ENCODE results near the gene DEFB129. TPM values are rescaled to one million over a fixed set of nuclear protein-coding genes. Genes with fewer than 3 reads are reported as not detected.
A peak's percentile ranks its signal among the peaks of the same experiment; 100 is the strongest.
"Not testable (repeated sequence)": the region's sequence is repeated elsewhere in the genome, so short reads cannot be mapped to it uniquely, and the experiment has no call there.

The DEFB129 gene
- total RNA-seq, 2 experiments from 2014 or later, result not detected

DNA sequence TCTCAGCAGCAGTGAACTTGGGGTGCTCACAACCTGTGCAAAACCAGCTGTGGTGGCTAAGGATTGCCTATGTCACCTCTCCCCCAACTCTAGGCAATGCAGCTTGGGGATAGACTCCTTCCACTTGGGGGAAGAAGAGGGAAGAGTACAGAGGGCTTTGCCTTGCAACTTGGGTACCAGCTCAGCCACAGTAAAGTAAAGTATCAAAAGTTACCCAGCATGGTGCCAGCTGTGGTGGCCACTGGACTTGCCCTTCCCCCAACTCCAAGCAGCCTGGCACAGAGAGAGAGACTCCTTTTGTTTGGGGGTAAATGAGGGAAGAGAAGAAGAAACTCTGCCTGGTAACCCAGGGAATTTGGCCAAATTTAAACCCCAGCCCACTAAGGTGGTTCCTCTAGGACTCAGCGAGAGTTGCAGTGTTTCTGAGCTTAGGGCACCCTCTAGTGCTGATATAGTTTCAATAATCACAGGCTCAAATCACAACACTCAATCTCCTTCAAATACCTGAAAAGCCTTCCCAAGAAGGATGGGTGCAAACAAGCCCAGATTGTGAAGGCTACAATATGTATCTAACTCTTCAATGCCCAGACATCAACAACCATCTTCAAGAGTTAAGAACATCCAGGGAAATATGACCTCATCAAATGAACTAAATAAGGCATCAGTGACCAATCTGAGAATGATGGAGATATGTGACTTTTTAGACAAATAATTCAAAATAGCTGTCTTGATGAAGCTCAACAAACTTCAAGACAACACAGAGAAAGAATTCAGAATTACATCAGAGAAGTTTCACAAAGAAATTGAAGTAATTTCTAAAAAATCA lies 7.6 kb upstream of the DEFB129 start:
- Mint-ChIP-seq H3K9me3 (no peaks in the 10 kb centered on the region), H3K27ac (no peak overlapping the region), H3K36me3 (no peaks in the 10 kb centered on the region), H3K27me3 (peaks cover 26% of the 10 kb centered on the region), H3K4me1 (ENCODE audit: low read depth) (no peaks in the 10 kb centered on the region), H3K4me3 (no peak overlapping the region)
- ChIA-PET POLR2A (no interaction called here), CTCF (interaction anchor here (1.3 kb wide), 1 partner anchor 112 kb away, joined by 4 read pairs; no protein-coding TSS in a partner anchor)
- intact Hi-C loops (cut with micrococcal nuclease), result no loop called here
- no peak for DNase-seq

DNA sequence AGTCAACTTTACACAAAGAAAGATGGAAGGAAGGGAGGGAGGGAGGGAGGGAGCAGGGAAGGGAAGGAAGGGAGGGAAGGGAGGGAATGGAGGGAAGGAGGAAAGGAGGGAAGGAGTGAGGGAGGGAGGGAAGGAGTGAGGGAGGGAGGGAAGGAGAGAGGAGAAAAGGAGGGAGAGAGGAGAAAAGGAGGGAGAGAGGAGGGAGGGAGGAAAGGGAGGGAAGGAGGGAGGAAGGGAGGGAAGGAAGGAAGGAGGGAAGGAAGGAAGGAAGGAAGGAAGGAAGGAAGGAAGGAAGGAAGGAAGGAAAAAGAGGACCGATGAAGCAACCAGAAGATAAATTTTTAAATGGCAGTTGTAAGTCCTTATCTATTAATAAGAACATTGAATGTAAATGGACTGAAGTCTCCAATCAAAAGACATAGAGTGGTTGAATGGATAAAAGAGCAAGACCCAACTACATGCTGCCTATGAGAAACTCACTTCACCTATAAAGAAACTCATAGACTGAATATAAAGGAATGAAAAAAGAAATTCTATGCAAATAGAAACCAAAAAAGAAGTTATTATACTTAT lies 5.7 kb upstream of the DEFB129 start:
- no peak overlapping the region for H3K4me3 Mint-ChIP-seq
- H3K36me3 Mint-ChIP-seq, result no peaks in the 10 kb centered on the region
- H3K27me3 Mint-ChIP-seq, result peaks cover 23% of the 10 kb centered on the region
- H3K4me1 Mint-ChIP-seq (ENCODE audit: low read depth), result no peaks in the 10 kb centered on the region
- no peak overlapping the region for H3K27ac Mint-ChIP-seq
- intact Hi-C loops (cut with micrococcal nuclease), result no loop called here
- no peak for DNase-seq
- POLR2A ChIA-PET, result no interaction called here
- peaks cover 3% of the 10 kb centered on the region for H3K9me3 Mint-ChIP-seq
- CTCF ChIA-PET, result no interaction called here

DNA sequence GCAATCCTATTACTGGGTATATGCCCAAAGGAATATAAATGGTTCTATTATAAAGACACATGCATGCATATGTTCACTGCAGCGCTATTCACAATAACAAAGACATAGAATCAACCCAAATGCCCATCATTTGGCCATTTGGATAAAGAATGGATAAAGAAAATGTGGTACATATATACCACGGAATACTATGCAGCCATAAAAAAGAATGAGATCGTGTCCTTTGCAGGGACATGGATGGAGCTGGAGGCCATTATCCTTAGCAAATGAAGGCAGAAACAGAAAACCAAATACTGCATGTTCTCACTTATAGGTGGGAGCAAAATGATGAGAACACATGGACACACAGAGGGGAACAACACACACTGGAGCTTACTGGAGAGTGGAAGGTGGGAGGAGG lies 1.2 kb upstream of the DEFB129 start:
- H3K27me3 Mint-ChIP-seq; H3K27ac Mint-ChIP-seq; intact Hi-C loops (cut with micrococcal nuclease); H3K9me3 Mint-ChIP-seq; DNase-seq; H3K4me3 Mint-ChIP-seq; H3K36me3 Mint-ChIP-seq; POLR2A ChIA-PET: not testable (repeated sequence)
- CTCF ChIA-PET, result interaction anchor here (1.0 to 2.1 kb wide), 2 partner anchors 9 to 40 kb away, joined by 3 to 9 read pairs; no protein-coding TSS in a partner anchor
- peaks cover 10% of the 10 kb centered on the region for H3K4me1 Mint-ChIP-seq (ENCODE audit: low read depth)

DNA sequence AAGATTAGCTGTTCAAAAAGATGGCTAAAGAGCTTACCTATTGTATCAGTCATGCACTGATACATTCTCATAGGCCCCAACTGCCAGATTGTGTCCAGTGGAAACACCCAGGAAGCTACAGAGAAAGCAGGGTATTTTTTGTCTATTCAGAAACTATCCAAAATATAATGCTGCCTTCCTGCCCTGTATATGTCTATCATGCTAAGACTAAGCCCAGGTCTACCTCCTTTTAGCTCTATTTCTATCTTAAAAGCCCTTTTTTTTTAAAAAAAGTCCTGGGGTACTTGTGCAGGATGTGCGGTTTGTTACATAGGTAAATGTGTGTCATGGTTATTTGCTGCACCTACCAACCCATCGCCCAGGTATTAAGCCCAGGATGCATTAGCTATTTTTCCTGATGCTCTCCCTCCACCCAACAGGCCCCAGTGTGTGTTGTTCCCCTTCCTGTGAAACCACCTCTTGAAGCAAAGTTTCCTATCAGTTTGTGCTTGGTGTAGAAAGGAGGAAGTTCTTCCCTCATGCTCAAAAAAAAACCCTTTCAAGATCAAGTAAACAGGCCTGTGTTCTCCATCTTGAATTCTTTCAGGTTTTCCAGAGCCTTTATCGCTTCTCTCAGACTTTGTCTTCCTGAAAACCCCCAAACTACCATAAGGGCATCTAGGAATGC lies 514 bp downstream of the DEFB129 start:
- no peak overlapping the region for H3K27ac Mint-ChIP-seq
- H3K4me1 Mint-ChIP-seq (ENCODE audit: low read depth), result peaks cover 10% of the 10 kb centered on the region
- H3K4me3 Mint-ChIP-seq, result no peak overlapping the region
- H3K9me3 Mint-ChIP-seq, result peaks cover 3% of the 10 kb centered on the region
- DNase-seq, result no peak
- intact Hi-C loops (cut with micrococcal nuclease), result no loop called here
- no peaks in the 10 kb centered on the region for H3K36me3 Mint-ChIP-seq
- ChIA-PET CTCF (interaction anchor here (0.6 to 1.1 kb wide), 3 partner anchors 39 to 110 kb away, joined by 3 to 4 read pairs (median 3); no protein-coding TSS in a partner anchor), POLR2A (no interaction called here)
- peaks cover 4% of the 10 kb centered on the region for H3K27me3 Mint-ChIP-seq

DNA sequence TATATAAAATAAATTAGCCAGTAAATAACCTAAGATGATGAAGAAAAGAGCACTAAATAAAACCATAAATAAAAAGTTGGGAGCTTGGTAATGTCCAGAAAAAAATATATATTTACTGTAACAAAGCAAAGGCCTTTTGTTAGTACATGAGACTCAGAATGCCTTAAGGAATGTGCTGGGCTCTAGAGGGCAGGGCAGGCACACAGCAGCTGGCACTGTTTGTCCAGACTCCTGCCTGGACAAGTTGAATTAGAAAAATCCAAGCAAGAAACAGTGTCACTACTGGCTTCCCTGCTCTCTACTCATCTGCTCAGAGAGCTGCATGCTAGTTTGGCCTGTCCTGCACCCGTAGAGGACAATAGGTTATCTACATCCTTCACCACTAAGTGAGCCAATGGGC lies 8.8 kb downstream of the DEFB129 start:
- CTCF ChIA-PET, result interaction anchor here (1.0 kb wide), 1 partner anchor 31 kb away, joined by 4 read pairs; no protein-coding TSS in a partner anchor
- intact Hi-C loops (cut with micrococcal nuclease), result no loop called here
- H3K27me3 Mint-ChIP-seq, result peaks cover 4% of the 10 kb centered on the region
- no peak overlapping the region for H3K4me3 Mint-ChIP-seq
- H3K4me1 Mint-ChIP-seq (ENCODE audit: low read depth), result peaks cover 22% of the 10 kb centered on the region
- no peak overlapping the region for H3K27ac Mint-ChIP-seq
- H3K9me3 Mint-ChIP-seq, result no peaks in the 10 kb centered on the region
- POLR2A ChIA-PET, result no interaction called here
- no peaks in the 10 kb centered on the region for H3K36me3 Mint-ChIP-seq
- no peak for DNase-seq

DNA sequence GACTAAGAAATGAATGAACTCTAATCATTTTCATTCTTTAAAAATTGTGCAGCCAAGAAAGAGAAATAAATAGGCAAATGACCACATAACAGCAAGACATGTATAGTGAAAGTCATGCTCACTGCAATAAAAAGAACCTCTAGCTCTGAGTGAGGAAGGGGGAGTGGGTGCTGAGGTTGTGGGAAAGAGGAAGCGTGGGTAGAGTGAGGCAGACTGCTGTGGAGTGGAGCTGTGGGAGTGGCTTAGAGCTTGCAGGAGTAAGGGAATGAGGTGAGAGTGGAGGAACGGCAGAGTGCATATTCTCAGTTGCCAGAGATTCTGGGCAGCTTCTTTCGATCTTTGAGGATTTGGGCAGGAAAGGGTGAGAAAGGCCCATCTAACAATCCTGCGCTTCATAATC lies 10.4 kb downstream of the DEFB129 start:
- POLR2A ChIA-PET, result interaction anchor here (1.3 kb wide), 1 partner anchor 102 kb away, joined by 3 read pairs; no protein-coding TSS in a partner anchor
- CTCF ChIA-PET, result interaction anchor here (1.7 to 5.2 kb wide), 2 partner anchors 29 to 94 kb away, joined by 6 to 23 read pairs; no protein-coding TSS in a partner anchor
- H3K27me3 Mint-ChIP-seq, result peaks cover 4% of the 10 kb centered on the region
- H3K36me3 Mint-ChIP-seq, result no peaks in the 10 kb centered on the region
- peak; percentile 62 for DNase-seq
- no peaks in the 10 kb centered on the region for H3K9me3 Mint-ChIP-seq
- peak overlapping the region; percentile 75 for H3K27ac Mint-ChIP-seq
- H3K4me1 Mint-ChIP-seq (ENCODE audit: low read depth), result peaks cover 22% of the 10 kb centered on the region
- intact Hi-C loops (cut with micrococcal nuclease), result loop anchor here (1.0 kb wide), 1 partner anchor 29 kb away; no protein-coding TSS in a partner anchor
- H3K4me3 Mint-ChIP-seq, result peak overlapping the region; percentile 54

DNA sequence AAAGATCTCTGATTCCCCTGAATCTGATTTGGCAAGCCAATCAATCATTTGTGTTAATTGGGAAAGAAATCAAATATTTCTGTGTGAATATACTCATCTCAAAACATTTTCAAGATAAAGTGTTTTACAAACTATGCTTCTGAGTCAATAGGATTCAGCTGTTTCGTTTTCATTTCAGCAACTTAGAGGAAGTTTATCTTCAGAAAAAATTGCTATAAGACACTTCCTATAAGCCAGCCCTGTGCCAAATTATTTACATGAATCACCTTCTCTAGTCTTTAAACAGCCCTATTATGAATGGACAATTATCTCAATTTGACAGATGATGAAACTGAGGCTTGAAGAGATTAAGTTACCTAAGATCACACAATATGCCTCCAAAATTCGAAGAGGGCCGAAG lies 10.9 kb downstream of the DEFB129 start:
- Mint-ChIP-seq H3K4me1 (ENCODE audit: low read depth) (peaks cover 22% of the 10 kb centered on the region), H3K4me3 (peak overlapping the region; percentile 54), H3K36me3 (no peaks in the 10 kb centered on the region), H3K9me3 (no peaks in the 10 kb centered on the region), H3K27ac (peak overlapping the region; percentile 75), H3K27me3 (peaks cover 4% of the 10 kb centered on the region)
- DNase-seq, result no peak
- POLR2A ChIA-PET, result interaction anchor here (1.3 kb wide), 1 partner anchor 102 kb away, joined by 3 read pairs; no protein-coding TSS in a partner anchor
- CTCF ChIA-PET, result interaction anchor here (1.7 to 5.2 kb wide), 2 partner anchors 28 to 93 kb away, joined by 6 to 23 read pairs; no protein-coding TSS in a partner anchor
- intact Hi-C loops (cut with micrococcal nuclease), result loop anchor here (1.0 kb wide), 1 partner anchor 28 kb away; no protein-coding TSS in a partner anchor

DNA sequence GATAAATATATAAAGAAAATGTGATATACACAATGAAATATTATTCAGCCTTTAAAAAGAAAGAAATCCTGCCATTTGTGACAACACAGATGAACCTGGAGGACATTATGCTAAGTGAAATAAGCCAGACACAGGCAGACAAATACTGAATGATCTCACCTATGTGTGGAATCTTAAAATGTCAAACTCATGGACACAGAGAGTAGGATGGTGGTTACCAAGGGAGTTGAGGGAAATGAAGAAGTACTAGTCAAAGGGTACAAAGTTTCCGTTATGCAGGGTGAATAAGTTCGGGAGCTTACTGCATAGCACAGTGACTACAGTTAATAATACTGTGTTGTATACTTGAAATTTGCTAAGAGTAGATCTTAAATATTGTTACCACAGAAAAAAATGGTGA lies 15.8 kb downstream of the DEFB129 start:
- intact Hi-C loops (cut with micrococcal nuclease), result no loop called here
- Mint-ChIP-seq H3K4me1 (ENCODE audit: low read depth) (peaks cover 8% of the 10 kb centered on the region), H3K4me3 (no peak overlapping the region), H3K36me3 (no peaks in the 10 kb centered on the region), H3K9me3 (no peaks in the 10 kb centered on the region), H3K27ac (no peak overlapping the region), H3K27me3 (peaks cover 4% of the 10 kb centered on the region)
- POLR2A ChIA-PET, result no interaction called here
- no peak for DNase-seq
- CTCF ChIA-PET, result no interaction called here

DNA sequence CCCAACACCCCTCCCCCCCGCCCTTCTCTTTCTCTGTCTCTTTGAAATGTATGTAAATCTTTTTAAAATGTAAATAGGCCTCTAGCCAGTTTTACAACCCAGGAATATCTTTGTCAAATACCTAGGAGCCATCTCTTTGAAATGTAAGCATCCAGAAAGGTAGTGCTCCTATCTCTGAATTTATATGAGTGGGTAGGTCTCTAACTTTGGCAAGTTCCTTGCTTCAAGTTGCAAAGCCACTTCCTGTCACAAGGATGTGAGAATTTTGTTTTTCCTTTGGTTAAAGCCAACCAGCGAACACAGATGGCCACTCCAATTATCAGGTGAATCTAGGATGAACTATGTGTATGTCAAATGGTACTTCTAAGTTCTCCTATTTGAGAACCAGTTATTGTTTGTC lies 24.3 kb downstream of the DEFB129 start:
- Mint-ChIP-seq H3K36me3 (no peaks in the 10 kb centered on the region), H3K9me3 (no peaks in the 10 kb centered on the region), H3K4me1 (ENCODE audit: low read depth) (peaks cover 5% of the 10 kb centered on the region), H3K27me3 (no peaks in the 10 kb centered on the region), H3K27ac (no peak overlapping the region), H3K4me3 (no peak overlapping the region)
- POLR2A ChIA-PET, result no interaction called here
- CTCF ChIA-PET, result no interaction called here
- intact Hi-C loops (cut with micrococcal nuclease), result no loop called here
- DNase-seq, result no peak

DNA sequence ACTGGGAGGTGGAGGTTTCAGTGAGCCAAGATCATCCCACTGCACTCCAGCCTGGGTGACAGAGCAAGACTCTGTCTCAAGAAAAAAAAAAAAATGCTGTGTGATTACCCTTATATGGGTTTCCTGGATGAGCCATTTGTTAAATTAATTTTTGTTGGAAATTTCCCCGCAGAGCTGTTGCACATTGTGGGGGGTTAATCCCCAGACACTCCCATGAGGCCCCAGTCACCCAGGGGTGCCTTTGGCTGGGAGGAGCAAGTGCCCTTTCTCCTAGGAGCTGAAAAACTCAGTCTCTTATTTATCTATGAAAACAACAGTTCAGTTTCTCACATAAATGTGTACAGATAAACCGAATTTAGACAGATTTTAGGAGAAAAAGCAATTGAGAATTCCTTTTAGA lies 25.7 kb downstream of the DEFB129 start:
- no peak overlapping the region for H3K4me3 Mint-ChIP-seq

DNA sequence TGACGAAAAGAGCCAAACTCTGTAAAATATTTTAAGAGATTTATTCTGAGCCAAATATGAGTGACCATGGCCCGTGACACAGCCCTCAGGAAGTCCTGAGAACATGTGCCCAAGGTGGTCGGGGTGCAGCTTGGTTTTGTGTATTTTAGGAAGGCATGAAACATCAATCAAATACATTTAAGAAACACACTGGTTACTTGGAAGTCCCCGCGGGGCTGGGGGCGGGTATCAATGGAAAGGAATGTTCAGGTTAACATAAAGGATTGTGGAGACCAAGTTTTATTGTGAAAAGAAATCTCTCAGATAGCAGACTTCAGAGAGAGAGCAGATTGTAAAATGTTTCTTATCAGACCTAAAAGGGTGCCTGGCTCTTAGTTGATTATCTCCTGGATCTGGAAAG lies 26.4 kb downstream of the DEFB129 start:
- POLR2A ChIA-PET; H3K4me3 Mint-ChIP-seq; H3K9me3 Mint-ChIP-seq; H3K27me3 Mint-ChIP-seq; H3K36me3 Mint-ChIP-seq; H3K27ac Mint-ChIP-seq; DNase-seq; intact Hi-C loops (cut with micrococcal nuclease): not testable (repeated sequence)
- H3K4me1 Mint-ChIP-seq (ENCODE audit: low read depth), result peaks cover 11% of the 10 kb centered on the region
- CTCF ChIA-PET, result interaction anchor here (1.3 kb wide), 1 partner anchor 13 kb away, joined by 4 read pairs; no protein-coding TSS in a partner anchor

More for the DNA sequence above, 25.7 kb downstream of the DEFB129 start:
- Mint-ChIP-seq H3K36me3 (no peaks in the 10 kb centered on the region), H3K9me3 (no peaks in the 10 kb centered on the region), H3K27ac (no peak overlapping the region), H3K27me3 (no peaks in the 10 kb centered on the region), H3K4me1 (ENCODE audit: low read depth) (peaks cover 5% of the 10 kb centered on the region)
- ChIA-PET CTCF (interaction anchor here (1.3 kb wide), 1 partner anchor 14 kb away, joined by 4 read pairs; no protein-coding TSS in a partner anchor), POLR2A (no interaction called here)
- no peak for DNase-seq
- intact Hi-C loops (cut with micrococcal nuclease), result no loop called here

DNA sequence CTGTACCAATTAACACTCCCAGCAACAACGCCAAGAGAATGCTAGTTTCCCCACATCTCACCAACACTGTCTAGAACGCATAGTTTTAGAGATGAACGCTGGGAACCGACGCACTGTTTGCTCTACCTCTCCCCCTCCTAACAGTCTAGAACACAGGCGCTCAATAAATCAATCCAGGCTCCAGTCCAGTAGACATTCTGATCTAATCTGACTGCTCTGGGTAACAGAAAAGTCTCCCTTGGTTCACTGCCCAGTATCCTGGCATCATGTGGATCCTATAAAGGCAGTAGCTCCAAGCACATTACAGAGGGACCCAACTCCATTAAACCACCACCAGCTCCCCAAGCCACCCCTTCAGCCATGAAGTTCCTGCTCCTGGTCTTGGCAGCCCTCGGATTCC lies 30.4 kb downstream of the DEFB129 start, which contains the start of gene DEFB132:
TSS of gene DEFB132 (plus strand) at position 306 of the 400 bp plus-strand sequence. CDS start at position 361, 55 bp downstream.
- no peak within 1 kb of the TSS for H3K27ac Mint-ChIP-seq
- H3K9me3 Mint-ChIP-seq, result no peaks in the 10 kb centered on the region
- H3K27me3 Mint-ChIP-seq, result peaks cover 5% of the 10 kb centered on the region
- intact Hi-C loops (cut with micrococcal nuclease), result no loop called here
- no peak within 1 kb of the TSS for H3K4me3 Mint-ChIP-seq
- CTCF ChIA-PET, result interaction anchor here (2.5 kb wide), 1 partner anchor 9 kb away, joined by 19 read pairs; no protein-coding TSS in a partner anchor
- H3K4me1 Mint-ChIP-seq (ENCODE audit: low read depth), result peaks cover 14% of the 10 kb centered on the region
- no peak for DNase-seq
- POLR2A ChIA-PET, result interaction anchor here (1.1 kb wide), 1 partner anchor 9 kb away, joined by 3 read pairs; no protein-coding TSS in a partner anchor
- H3K36me3 Mint-ChIP-seq, result no peaks in the 10 kb centered on the region
